Ovary (tissue), 3 donors: ENCODE data around the gene ZCCHC17.

Source experiments
- CTCF ChIP-seq, 3 donors: fragments of 450-650 bp in 2 of 3; fragments of 200-600 bp in 1 of 3; IDR thresholded peaks; one replicate each; pipeline versions ENCODE4 v1.5.1 to v1.8.0; 2016 to 2022; ENCODE audit warnings: antibody characterized with exemption in 3 of 3, mild to moderate bottlenecking in 1 of 3
- EP300 ChIP-seq: sonication (generic); formaldehyde crosslinking; IDR thresholded peaks from one replicate; pipeline ENCODE4 v1.6.1; 2017; ENCODE audit warnings: antibody characterized with exemption
- POLR2A ChIP-seq: fragments of 450-650 bp; IDR thresholded peaks from one replicate; pipeline ENCODE4 v1.6.1; 2017; ENCODE audit warnings: antibody characterized with exemption, mild to moderate bottlenecking, moderate library complexity
- donor health status: DM: no; HTN: no; CAD: no.

GRCh38 chr1:31412205-31412604 is 115.4 kb downstream of the ZCCHC17 start:
- TF ChIP-seq CTCF (IDR thresholded peaks at IDR 0.05) (no peak), POLR2A (no peak), EP300 (no peak)
